Measurements from ENCODE around the gene DDA1. TPM values are rescaled to one million over a fixed set of nuclear protein-coding genes. Genes with fewer than 3 reads are reported as not detected.
A peak's percentile ranks its signal among the peaks of the same experiment; 100 is the strongest.

Gene DDA1
- total RNA-seq, 4 donors from 2014 or later = 20.6 to 98.1 (median 22.0) TPM

GRCh38 chr19:17296273-17296672, 13.1 kb upstream of the DDA1 start:
- TF ChIP-seq POLR2A (IDR thresholded peaks at IDR 0.05) = no peak
- TF ChIP-seq EP300 (IDR thresholded peaks at IDR 0.05; ENCODE audit: low read depth) = no peak
- no peak for TF ChIP-seq POLR2AphosphoS5 (IDR thresholded peaks at IDR 0.05)
- no peak for TF ChIP-seq CTCF (IDR thresholded peaks at IDR 0.05)
- WGBS, 2 donors (ENCODE audit: low coverage in 1 of 2) = 49 to 100% methylated on average over 1 to 4 of the region's 4 CpGs
- no peak overlapping the region for H3K27ac ChIP-seq
- H3K9me3 ChIP-seq = no peaks in the 10 kb centered on the region
- DNase-seq = no peak
- intact Hi-C loops (cut with DNase I; ENCODE audit: low total_unique reads) = no loop called here
- no peaks in the 10 kb centered on the region for H3K36me3 ChIP-seq
- peaks cover 0 to 10% (median 6%) of the 10 kb centered on the region in 4 donors for H3K4me1 ChIP-seq
- in situ Hi-C loops (cut with MboI; ENCODE audit: low pct_ligation_motif_present in 1 of 4, low pct_unique_long_range_greater_than_20kb in 1 of 4, low sequenced_read_pairs in 3 of 4) = loop anchor here in 2 of 4 donors (25.0 kb wide), 2 partner anchors 234 to 534 kb away; no protein-coding TSS in a partner anchor
- no peak overlapping the region for H3K4me3 ChIP-seq
- H3K27me3 ChIP-seq = no peaks in the 10 kb centered on the region

DNA sequence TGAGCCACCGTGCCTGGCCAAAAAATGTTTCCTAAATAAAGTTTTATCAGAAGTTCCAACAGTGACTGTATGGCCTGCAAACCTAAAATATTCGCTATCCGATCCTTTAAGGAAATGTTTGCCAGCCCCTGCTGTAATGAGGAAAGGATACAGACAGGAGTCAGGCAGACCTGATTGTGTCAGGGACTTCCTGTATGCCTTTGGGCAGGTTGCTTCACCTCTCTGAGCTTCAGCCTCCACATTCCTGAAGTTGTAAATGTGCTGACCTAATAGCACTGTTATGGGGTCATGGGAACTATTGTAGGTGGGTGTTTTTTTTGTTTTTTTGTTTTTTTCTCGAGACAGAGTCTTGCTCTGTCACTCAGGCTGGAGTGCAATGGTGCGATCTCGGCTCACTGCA, 12.4 kb upstream of the DDA1 start:
- DNase-seq = no peak
- intact Hi-C loops (cut with DNase I; ENCODE audit: low total_unique reads) (no loop called here), in situ Hi-C loops (cut with MboI; ENCODE audit: low pct_ligation_motif_present in 1 of 4, low pct_unique_long_range_greater_than_20kb in 1 of 4, low sequenced_read_pairs in 3 of 4) (loop anchor here in 2 of 4 donors (25.0 kb wide), 2 partner anchors 235 to 535 kb away; no protein-coding TSS in a partner anchor)
- Histone ChIP-seq H3K4me1 (peaks cover under 1 to 9% (median 5%) of the 10 kb centered on the region in 4 donors), H3K36me3 (no peaks in the 10 kb centered on the region), H3K27me3 (no peaks in the 10 kb centered on the region), H3K4me3 (no peak overlapping the region), H3K27ac (no peak overlapping the region), H3K9me3 (no peaks in the 10 kb centered on the region)
- TF ChIP-seq POLR2AphosphoS5 (IDR thresholded peaks at IDR 0.05) (no peak), EP300 (IDR thresholded peaks at IDR 0.05; ENCODE audit: low read depth) (no peak), POLR2A (IDR thresholded peaks at IDR 0.05) (no peak), CTCF (IDR thresholded peaks at IDR 0.05) (no peak)
- 92 to 93% methylated on average over 6 of the region's 6 CpGs for WGBS, 2 donors (ENCODE audit: low coverage in 1 of 2)

DNA sequence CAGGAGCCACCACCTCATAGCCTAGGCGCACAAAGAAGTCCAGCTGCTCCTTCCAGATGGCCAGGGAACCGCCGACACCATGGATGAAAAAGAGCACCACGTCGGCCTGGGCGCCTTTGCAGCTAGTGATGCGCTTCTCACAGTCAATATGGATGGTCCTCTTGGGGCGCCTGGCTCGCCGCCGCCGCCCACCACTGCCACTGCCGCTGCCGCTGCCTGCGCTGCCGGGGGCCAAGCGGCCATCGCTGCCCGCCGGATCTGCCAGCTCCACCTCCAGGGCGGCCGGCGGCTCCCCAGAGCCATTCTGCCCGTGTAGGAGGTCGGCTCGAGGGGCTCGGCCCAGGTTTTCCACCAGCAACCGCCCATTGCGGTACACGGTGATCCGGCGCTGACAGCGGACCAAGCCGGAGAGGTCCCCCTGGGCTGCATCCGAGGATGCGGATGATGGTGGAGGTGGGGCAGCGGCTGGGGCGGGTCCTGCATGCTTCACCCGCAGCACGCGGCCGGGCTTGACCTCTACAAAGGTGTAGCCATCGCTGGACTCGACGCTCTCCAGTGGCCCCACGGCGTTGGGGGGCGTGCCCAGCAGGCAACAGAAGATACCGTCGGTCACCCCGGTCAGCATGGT, 8.3 kb upstream of the DDA1 start:
- H3K27me3 ChIP-seq = no peaks in the 10 kb centered on the region
- TF ChIP-seq EP300 (IDR thresholded peaks at IDR 0.05; ENCODE audit: low read depth) (no peak), POLR2AphosphoS5 (IDR thresholded peaks at IDR 0.05) (no peak), POLR2A (IDR thresholded peaks at IDR 0.05) (no peak), CTCF (IDR thresholded peaks at IDR 0.05) (no peak)
- H3K4me1 ChIP-seq = peaks cover 24 to 32% (median 26%) of the 10 kb centered on the region in 4 donors
- H3K4me3 ChIP-seq = no peak overlapping the region
- intact Hi-C loops (cut with DNase I; ENCODE audit: low total_unique reads) = no loop called here
- H3K9me3 ChIP-seq = no peaks in the 10 kb centered on the region
- no peak overlapping the region for H3K27ac ChIP-seq
- no peak for DNase-seq
- 95% methylated on average over 43 of the region's 51 CpGs; no CpG with 5 or more reads in 1 of the 2 donors for WGBS, 2 donors (ENCODE audit: low coverage in 1 of 2)
- in situ Hi-C loops (cut with MboI; ENCODE audit: low pct_ligation_motif_present in 1 of 4, low pct_unique_long_range_greater_than_20kb in 1 of 4, low sequenced_read_pairs in 3 of 4) = no loop called here
- no peaks in the 10 kb centered on the region for H3K36me3 ChIP-seq

DNA sequence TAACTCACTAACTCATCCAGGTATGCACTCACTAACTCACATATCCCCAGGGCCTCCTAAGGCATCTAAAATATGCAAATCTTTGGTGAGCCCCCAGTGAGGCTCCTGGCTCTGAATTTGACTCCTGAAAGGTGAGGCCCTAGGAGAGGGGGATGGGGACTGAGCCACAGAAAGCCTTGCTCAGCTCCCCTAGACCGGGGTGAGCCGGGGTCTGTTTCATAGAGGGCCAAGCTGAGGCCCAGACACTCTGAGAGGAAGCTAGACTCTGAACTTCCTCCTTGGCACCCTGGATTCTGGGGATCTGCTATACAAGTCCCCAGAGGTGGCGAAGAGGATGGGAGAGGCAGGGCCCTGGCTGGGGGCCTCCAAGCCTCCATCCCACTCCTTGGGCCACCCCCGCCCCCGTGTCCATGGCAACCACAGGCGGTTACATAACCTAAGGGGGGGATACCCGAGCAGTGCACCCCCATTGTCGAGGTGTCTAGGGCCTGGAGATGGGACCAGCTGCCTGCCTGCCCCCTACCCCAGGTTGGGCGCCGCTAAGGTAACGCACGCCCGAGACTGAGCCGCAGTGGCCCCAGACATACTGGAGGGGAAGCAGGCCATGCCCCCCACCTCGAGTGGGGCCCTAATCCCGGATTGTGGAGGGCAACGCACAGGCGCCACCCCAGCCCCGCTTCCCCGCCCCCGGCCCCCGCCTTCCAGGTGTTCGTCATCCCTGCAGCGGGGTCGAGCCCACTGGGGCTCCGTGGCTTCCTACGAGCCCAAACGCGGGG, 6.8 kb upstream of the DDA1 start:
- no peaks in the 10 kb centered on the region for H3K27me3 ChIP-seq

More for the DNA sequence above, 6.8 kb upstream of the DDA1 start:
- H3K27ac ChIP-seq = peak overlapping the region; percentile 90 to 98 (median 94)
- H3K4me3 ChIP-seq = peak overlapping the region; percentile 62 to 74 (median 68)
- H3K36me3 ChIP-seq = no peaks in the 10 kb centered on the region
- 42% methylated on average over 8 of the region's 29 CpGs; no CpG with 5 or more reads in 1 of the 2 donors for WGBS, 2 donors (ENCODE audit: low coverage in 1 of 2)
- intact Hi-C loops (cut with DNase I; ENCODE audit: low total_unique reads) (no loop called here), in situ Hi-C loops (cut with MboI; ENCODE audit: low pct_ligation_motif_present in 1 of 4, low pct_unique_long_range_greater_than_20kb in 1 of 4, low sequenced_read_pairs in 3 of 4) (no loop called here)
- TF ChIP-seq EP300 (IDR thresholded peaks at IDR 0.05; ENCODE audit: low read depth) (no peak), POLR2AphosphoS5 (IDR thresholded peaks at IDR 0.05) (no peak), POLR2A (IDR thresholded peaks at IDR 0.05) (no peak)
- H3K9me3 ChIP-seq = no peaks in the 10 kb centered on the region
- peaks cover 34 to 46% (median 37%) of the 10 kb centered on the region in 4 donors for H3K4me1 ChIP-seq
- DNase-seq = no peak

Data from transverse colon (tissue), 4 donors.